ENCODE measurements around the gene ANXA8. TPM values are rescaled to one million over a fixed set of nuclear protein-coding genes. Genes with fewer than 3 reads are reported as not detected.

ANXA8 gene
- total RNA-seq, 1 donor from 2014 or later, result 0.30 TPM

Other genes starting within 250 kb of the ANXA8 start
- gene GDF10, start 183.9 kb downstream of the ANXA8 start, total RNA-seq, result not detected in 2 replicates
- gene GDF2, start 161.7 kb downstream of the ANXA8 start, total RNA-seq, result not detected in 2 replicates
- gene RBP3, start 135.8 kb downstream of the ANXA8 start, total RNA-seq, result not detected in 2 replicates
- gene ZNF488, start 99.8 kb downstream of the ANXA8 start, total RNA-seq, result 0.17 and 0.25 TPM in 2 replicates
- gene FAM25G, start 7.6 kb upstream of the ANXA8 start, total RNA-seq, result not detected in 2 replicates
- 0.35 and 6.8 TPM in 2 replicates for gene AGAP9, start 39.5 kb upstream of the ANXA8 start, total RNA-seq

Measured in renal cortical epithelial cell (primary cell).